Testis (tissue), 2 donors: Measurements from ENCODE around the gene MEGF9.

Experiments used
- POLR2A ChIP-seq: fragments of 450-650 bp; IDR thresholded peaks from one replicate; pipeline ENCODE4 v1.6.1; 2017; ENCODE audit warnings: antibody characterized with exemption, mild to moderate bottlenecking, moderate library complexity
- TF ChIP-seq, protein P1 (sequence below), 3 experiments: fragments of 450-650 bp in 2 of 3; fragments of 200-600 bp in 1 of 3; sonication (generic) in 1 of 3; IDR thresholded peaks; one replicate each; pipeline ENCODE4 v1.5.1; 2016 to 2019; ENCODE audit warnings: antibody characterized with exemption in 3 of 3, mild to moderate bottlenecking in 2 of 3, moderate library complexity in 1 of 3

DNA sequence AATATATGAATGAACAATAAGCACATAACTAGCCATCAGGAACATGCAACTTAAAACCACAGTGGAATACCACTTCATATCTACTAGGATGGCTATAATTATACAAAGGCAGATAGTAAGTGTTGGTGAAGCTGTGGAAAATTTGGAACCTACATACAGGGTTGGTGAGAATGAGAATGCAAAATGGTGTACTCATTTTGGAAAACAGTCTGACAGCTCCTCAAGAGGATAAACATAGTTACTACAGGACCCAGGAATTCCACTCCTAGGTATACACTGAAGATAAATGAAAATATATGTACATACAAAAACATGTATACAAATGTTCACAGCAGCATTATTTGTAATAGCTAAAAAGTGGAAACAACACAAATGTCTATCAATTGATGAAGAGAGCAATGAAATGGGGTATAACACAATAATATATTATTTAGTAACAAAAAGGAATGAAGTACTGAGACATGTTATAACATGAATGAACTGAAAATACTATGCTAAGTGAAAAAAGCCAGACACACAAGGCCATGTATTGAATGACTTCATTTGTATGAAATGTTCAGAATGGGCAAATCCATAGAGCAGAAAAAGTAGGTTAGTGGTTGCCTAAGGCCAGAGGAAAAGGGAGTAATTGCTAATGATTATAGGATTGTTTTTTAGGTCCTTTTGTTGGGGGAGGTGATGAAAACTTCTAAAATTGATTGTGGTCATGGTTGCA is 103.1 kb downstream of the MEGF9 start:
- TF ChIP-seq, protein P1, sequence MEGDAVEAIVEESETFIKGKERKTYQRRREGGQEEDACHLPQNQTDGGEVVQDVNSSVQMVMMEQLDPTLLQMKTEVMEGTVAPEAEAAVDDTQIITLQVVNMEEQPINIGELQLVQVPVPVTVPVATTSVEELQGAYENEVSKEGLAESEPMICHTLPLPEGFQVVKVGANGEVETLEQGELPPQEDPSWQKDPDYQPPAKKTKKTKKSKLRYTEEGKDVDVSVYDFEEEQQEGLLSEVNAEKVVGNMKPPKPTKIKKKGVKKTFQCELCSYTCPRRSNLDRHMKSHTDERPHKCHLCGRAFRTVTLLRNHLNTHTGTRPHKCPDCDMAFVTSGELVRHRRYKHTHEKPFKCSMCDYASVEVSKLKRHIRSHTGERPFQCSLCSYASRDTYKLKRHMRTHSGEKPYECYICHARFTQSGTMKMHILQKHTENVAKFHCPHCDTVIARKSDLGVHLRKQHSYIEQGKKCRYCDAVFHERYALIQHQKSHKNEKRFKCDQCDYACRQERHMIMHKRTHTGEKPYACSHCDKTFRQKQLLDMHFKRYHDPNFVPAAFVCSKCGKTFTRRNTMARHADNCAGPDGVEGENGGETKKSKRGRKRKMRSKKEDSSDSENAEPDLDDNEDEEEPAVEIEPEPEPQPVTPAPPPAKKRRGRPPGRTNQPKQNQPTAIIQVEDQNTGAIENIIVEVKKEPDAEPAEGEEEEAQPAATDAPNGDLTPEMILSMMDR (IDR thresholded peaks at IDR 0.05), result no peak
- TF ChIP-seq POLR2A, result no peak
